NCI-H1417 treated with DMSO at 0.1 percent for 48 hours (cell line): ENCODE measurements around the gene PEX13.
A peak's percentile ranks its signal among the peaks of the same experiment; 100 is the strongest.
"Not testable (repeated sequence)": the region's sequence is repeated elsewhere in the genome, so short reads cannot be mapped to it uniquely, and the experiment has no call there.

Experiments
- DNase-seq: peaks from one replicate; lab custom pipeline; 2025; lab: John Stamatoyannopoulos, UW

The PEX13 gene

GRCh38 chr2:61006486-61007105, 10.9 kb upstream of the PEX13 start:
- DNase-seq = no peak

GRCh38 chr2:61009355-61009754, 8.2 kb upstream of the PEX13 start:
- DNase-seq = no peak

DNA sequence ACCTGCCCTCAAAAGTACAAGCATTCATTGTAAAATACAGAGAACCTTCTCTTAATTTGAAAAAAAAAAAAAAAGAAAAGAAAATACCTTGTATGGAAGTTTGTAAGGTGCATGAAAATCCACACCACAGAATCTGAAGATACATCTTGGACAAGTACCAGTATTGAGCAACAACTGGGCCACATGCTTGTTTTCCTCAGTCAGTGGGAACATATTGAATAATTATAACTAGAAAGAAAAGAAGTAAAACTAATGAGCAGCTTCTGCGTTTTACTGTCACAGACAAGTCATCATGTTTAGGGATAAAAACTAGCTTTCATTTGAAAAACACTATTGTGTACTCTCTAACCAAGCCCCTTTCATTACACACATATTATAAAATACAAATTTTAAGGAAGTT, 5.8 kb upstream of the PEX13 start:
- DNase-seq = no peak

DNA sequence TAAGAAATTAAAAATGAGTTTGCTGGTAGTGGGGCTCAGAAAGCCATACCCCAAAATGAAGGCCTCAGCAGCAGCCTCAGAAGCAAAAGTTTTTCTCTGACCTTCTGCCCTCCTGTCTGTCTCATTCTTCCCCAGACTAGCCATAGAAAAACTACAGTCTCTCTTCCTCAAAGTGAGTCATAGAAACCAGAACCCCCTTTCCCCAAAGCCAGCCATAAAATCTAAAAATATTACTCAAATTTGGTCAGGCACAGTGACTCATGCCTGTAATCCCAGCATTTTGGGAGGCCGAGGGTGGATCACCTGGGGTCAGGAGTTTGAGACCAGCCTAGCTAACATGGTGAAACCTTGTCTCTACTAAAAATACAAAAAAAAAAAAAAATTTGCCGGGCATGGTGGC, 5.2 kb upstream of the PEX13 start:
- not testable (repeated sequence) for DNase-seq

GRCh38 chr2:61013382-61013781, 4.1 kb upstream of the PEX13 start:
- DNase-seq = no peak

- DNase-seq = no peak
These were observed 2.8 kb upstream of the PEX13 start for GRCh38 chr2:61014763-61015162.

GRCh38 chr2:61015976-61016375, 1.5 kb upstream of the PEX13 start:
- DNase-seq = peak; percentile 8

DNA sequence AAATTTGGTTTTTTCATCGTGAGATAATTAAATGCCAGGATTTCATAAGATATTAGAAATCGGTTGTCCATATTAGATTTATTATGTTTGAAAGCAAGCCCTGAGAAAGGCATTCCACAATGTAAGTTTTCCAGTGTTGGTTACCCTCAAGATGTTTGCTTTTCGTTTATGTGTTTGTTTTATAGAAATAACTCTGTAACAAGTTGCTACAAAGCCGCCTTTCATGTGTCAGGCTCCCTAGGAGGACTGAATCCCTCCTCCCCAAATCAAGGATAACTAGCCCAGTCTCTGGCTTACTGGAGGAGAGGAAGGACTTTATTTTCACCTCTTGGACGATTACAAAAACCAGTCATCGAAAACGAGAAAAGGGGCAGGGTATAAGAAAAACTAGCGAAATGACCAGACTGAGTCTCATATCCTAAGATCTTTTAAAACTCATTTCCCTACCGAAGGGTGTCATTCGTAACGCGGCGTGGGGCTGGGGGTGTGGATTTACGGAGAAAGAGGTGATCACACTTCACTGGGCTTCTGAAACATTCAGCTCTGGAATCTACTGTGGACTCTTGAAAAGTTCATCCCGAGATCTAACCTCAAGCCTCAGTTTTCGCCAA, 1.0 kb upstream of the PEX13 start:
- DNase-seq = no peak

DNA sequence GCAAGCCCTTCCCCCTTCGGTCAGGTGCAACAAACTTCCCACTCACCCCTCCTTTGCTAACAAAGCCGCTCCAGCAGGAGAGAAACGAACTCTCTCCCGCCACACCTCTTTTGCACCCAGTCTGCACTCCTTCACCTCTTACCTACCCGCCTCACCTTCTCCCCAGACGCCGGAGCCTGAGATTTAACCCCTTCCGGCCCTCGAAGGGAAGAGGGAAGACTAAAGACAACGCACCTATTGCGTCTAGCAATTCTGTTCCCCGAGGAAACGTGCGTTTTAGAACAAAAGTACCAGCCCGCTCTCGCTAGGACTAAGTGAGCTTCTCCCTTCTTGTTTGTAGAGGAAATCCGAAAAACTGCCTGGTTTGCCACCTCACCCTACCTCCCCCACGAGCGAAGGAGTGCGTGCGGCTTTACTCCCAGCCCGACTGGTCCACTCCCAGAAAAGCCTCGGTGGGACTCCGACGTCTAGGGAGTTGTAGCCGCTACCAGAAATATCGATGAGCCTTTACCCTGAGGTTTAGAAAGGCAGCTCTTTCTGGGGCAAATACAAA, 441 bp upstream of the PEX13 start:
- peak; percentile 68 for DNase-seq

- no peak for DNase-seq
These were observed 817 bp downstream of the PEX13 start for GRCh38 chr2:61018318-61018755.

DNA sequence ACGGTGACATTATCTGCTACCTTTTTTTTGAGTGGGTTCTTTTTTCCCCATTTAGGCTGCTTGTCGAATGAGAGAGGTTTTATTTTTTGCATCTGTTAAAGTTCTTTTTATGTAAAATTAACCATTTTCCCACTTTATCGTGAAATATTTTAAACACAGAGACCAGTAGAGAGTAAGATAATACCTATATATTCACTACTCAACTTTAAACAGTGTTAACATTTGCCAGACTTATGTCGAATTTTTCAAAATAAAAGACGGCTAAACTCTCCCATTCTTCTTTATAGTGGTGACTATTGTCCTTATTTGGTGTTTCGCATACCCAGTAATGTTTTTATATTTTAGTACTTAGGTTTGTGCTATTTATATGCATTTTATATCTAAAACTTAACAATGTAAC, 1.3 kb downstream of the PEX13 start:
- DNase-seq = no peak

DNA sequence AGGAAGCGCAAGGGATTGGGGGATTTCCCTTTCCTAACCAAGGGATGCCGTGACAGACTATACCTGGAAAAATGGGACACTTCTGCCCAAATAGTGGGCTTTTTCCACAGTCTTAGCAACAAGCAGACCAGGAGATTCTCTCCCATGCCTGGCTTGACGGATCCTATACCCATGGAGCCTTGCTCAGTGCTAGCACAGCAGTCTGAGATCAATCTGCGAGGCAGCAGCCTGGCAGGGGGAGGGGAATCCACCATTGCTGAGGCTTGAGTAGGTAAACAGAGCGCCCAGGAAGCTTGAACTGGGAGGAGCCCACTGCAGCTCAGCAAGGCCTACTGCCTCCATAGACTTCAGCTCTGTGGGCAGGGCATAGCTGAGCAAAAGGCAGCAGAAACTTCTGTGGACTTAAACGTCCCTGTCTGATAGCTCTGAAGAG, 3.7 kb downstream of the PEX13 start:
- DNase-seq = no peak

- DNase-seq = no peak
These were observed 6.2 kb downstream of the PEX13 start for GRCh38 chr2:61023670-61024069.

DNA sequence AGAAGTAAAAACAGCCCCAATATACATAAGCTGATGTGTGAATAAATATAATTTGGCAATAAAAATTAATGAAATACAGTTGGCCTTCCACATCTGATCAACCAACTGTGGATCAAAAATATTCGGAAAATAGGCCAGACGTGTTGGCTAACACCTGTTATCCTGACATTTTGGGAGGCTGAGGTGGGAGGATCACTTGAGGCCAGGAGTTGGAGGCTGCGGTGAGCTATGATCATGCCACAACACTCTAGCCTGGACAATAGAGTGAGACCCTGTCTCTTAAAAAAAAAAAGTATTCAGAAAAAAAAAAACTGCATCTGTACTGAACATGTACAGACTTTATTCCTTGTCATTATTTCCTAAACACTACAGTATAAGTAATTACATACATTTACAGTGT, 12.0 kb downstream of the PEX13 start:
- no peak for DNase-seq

DNA sequence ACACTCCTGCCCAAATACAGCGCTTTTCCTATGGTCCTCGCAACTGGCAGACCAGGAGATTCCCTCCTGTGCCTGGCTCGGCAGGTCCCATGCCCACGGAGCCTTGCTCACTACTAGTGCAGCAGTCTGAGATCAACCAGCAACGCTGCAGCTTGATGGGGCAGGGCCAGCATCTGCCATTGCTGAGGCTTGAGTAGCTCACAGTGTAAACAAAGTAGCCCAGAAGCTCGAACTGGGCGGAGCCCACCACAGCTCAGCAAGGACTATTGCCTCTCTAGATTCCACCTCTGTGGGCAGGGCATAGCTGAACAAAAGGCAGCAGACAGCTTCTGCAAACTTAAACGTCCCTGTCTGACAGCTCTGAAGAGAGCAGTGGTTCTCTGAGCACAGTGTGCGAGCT, 17.1 kb downstream of the PEX13 start:
- DNase-seq = not testable (repeated sequence)

DNA sequence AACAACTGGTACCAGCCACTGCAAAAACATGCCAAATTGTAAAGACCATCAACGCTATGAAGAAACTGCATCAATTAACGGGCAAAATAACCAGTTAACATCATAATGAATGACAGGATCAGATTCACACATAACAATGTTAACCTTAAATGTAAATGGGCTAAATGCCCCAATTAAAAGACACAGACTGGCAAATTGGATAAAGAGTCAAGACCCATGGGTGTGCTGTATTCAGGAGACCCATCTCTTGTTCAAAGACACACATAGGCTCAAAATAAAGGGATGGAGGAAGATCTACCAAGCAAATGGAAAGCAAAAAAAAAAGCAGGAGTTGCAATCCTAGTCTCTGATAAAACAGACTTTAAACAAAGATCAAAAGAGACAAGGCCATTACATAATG, 19.1 kb downstream of the PEX13 start:
- not testable (repeated sequence) for DNase-seq

DNA sequence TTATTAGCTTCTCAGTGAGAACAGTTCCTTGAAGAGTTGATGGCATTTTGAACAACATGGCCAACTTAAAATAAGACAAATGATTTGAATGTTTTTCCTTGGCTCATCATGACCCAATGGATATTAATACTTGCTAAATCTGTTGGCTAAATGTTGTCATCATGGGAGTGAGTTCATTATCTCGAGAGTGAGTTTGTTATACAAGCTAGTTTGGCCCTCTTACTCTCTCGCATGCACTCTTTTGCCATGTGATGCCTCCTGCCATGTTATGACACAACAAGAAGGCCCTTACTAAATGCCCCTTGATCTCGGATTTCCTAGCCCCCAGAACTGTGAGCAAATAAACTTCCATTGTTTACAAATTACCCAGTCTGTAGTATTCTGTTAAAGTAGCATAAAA, 25.3 kb downstream of the PEX13 start:
- no peak for DNase-seq

- DNase-seq = no peak
These were observed 27.1 kb downstream of the PEX13 start for GRCh38 chr2:61044636-61045035.

GRCh38 chr2:61045226-61045625, 27.7 kb downstream of the PEX13 start:
- no peak for DNase-seq

DNA sequence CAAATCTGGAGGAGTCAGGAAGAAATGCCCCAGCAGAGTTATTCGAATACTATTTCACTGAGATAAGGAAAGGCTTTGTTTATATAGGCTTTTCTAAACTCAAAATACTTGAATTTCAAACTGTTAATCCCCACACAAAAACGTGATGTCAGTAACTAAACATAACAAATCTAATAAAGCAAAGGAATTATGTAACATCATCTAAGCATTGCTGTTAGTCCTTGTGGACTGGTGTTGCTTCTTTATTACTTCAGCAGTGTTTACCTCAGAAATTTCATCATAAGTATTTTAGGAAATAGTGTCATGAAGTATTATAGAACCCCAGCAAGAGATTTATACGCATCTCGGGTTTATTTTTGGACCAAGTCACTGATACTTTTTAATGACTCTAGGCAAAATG, 28.5 kb downstream of the PEX13 start:
- DNase-seq = no peak

DNA sequence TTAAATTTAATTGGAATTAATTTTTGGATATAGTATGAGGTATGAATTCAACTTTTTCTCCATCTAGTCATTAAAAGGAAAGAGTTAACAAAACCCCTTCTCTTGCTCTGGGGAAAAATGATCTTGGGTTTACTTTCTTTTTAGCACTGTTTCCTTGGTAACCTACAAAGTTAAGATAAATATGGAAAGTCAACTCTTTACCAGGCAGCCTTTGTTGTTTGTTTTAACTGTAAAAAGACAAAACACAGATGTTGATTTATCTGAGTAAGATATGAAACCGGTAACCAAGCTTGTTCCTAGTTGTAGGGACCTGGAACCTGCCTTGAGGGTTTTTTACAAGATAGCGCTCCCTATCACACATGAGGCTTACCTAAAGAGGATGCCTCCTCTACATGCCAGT, 38.0 kb downstream of the PEX13 start:
- no peak for DNase-seq

DNA sequence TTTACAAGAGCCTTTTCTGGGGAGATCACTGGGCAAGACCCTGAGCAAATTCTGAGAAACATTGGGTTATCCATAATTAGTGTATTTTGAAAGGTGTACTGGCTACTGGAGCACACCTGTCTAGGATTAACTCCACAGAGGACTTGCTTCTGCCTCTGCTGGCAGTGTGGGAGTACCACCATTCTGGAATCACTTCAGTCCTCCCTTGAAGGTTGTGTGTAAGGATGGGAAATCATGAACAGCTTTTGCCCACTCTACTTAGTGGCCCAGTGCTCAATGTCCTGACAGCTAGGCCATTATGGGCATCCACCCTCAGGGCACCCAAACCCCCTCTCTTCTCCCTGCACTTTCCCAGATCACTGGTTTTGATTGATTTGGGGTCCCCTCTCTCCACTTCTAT, 40.0 kb downstream of the PEX13 start:
- no peak for DNase-seq

GRCh38 chr2:61059382-61059781, 41.9 kb downstream of the PEX13 start:
- no peak for DNase-seq
